Measurements from ENCODE around the gene CHURC1.

The CHURC1 gene

GRCh38 chr14:64928239-64929013 is 14.2 kb downstream of the CHURC1 start:
- Histone ChIP-seq H3K9ac (ENCODE audit: low read depth, low read length) (no peak overlapping the region), H3K27ac (ENCODE audit: low read depth, low read length) (no peak overlapping the region), H3K27me3 (ENCODE audit: control insufficient read depth, insufficient read depth, low read length) (no peaks in the 10 kb centered on the region), H3K9me3 (ENCODE audit: control insufficient read depth, insufficient read depth, low read length) (no peaks in the 10 kb centered on the region), H3K4me3 (ENCODE audit: low read depth, low read length) (no peak overlapping the region), H3K36me3 (ENCODE audit: control insufficient read depth, insufficient read depth, low read length) (peaks cover 71% of the 10 kb centered on the region), H3K4me1 (ENCODE audit: control insufficient read depth, insufficient read depth, low read length) (no peaks in the 10 kb centered on the region)

- Histone ChIP-seq H3K27me3 (ENCODE audit: control insufficient read depth, insufficient read depth, low read length) (no peaks in the 10 kb centered on the region), H3K4me1 (ENCODE audit: control insufficient read depth, insufficient read depth, low read length) (no peaks in the 10 kb centered on the region), H3K9ac (ENCODE audit: low read depth, low read length) (no peak overlapping the region), H3K9me3 (ENCODE audit: control insufficient read depth, insufficient read depth, low read length) (no peaks in the 10 kb centered on the region), H3K36me3 (ENCODE audit: control insufficient read depth, insufficient read depth, low read length) (peaks cover 71% of the 10 kb centered on the region), H3K27ac (ENCODE audit: low read depth, low read length) (no peak overlapping the region), H3K4me3 (ENCODE audit: low read depth, low read length) (no peak overlapping the region)
Measured at GRCh38 chr14:64929014-64929359, 14.7 kb downstream of the CHURC1 start.

GRCh38 chr14:64930085-64930843 is 16.0 kb downstream of the CHURC1 start:
- no peaks in the 10 kb centered on the region for H3K4me1 ChIP-seq (ENCODE audit: control insufficient read depth, insufficient read depth, low read length)
- H3K27me3 ChIP-seq (ENCODE audit: control insufficient read depth, insufficient read depth, low read length), result no peaks in the 10 kb centered on the region
- no peak overlapping the region for H3K4me3 ChIP-seq (ENCODE audit: low read depth, low read length)
- H3K27ac ChIP-seq (ENCODE audit: low read depth, low read length), result no peak overlapping the region
- H3K36me3 ChIP-seq (ENCODE audit: control insufficient read depth, insufficient read depth, low read length), result peaks cover 65% of the 10 kb centered on the region
- H3K9me3 ChIP-seq (ENCODE audit: control insufficient read depth, insufficient read depth, low read length), result no peaks in the 10 kb centered on the region
- H3K9ac ChIP-seq (ENCODE audit: low read depth, low read length), result no peak overlapping the region

- Histone ChIP-seq H3K4me1 (ENCODE audit: control insufficient read depth, insufficient read depth, low read length) (no peaks in the 10 kb centered on the region), H3K27ac (ENCODE audit: low read depth, low read length) (no peak overlapping the region), H3K27me3 (ENCODE audit: control insufficient read depth, insufficient read depth, low read length) (no peaks in the 10 kb centered on the region), H3K4me3 (ENCODE audit: low read depth, low read length) (no peak overlapping the region), H3K36me3 (ENCODE audit: control insufficient read depth, insufficient read depth, low read length) (peaks cover 57% of the 10 kb centered on the region), H3K9me3 (ENCODE audit: control insufficient read depth, insufficient read depth, low read length) (no peaks in the 10 kb centered on the region), H3K9ac (ENCODE audit: low read depth, low read length) (no peak overlapping the region)
Measured at GRCh38 chr14:64931123-64931522, 16.9 kb downstream of the CHURC1 start.

DNA sequence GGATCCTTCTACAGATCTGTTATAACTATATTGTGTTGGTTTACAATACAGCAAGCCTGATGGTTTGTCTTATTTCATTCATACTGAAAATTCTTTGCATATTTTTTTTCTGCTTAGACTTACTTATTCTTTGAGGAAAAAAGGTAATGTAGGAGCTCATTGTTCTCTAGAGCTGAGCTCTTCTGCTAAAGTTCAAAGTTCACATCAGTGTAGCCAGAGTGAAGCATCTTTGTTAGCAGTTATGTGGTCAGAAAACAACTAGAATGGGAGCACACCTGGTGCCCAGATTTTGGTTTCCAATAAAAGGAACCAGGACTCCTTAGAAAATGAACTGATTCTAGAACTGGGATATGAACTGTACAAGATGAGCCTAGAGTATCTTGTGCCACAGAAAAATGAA is 18.0 kb downstream of the CHURC1 start:
- Histone ChIP-seq H3K36me3 (ENCODE audit: control insufficient read depth, insufficient read depth, low read length) (peaks cover 46% of the 10 kb centered on the region), H3K9ac (ENCODE audit: low read depth, low read length) (no peak overlapping the region), H3K27me3 (ENCODE audit: control insufficient read depth, insufficient read depth, low read length) (no peaks in the 10 kb centered on the region), H3K4me1 (ENCODE audit: control insufficient read depth, insufficient read depth, low read length) (no peaks in the 10 kb centered on the region), H3K27ac (ENCODE audit: low read depth, low read length) (no peak overlapping the region), H3K4me3 (ENCODE audit: low read depth, low read length) (no peak overlapping the region), H3K9me3 (ENCODE audit: control insufficient read depth, insufficient read depth, low read length) (no peaks in the 10 kb centered on the region)

DNA sequence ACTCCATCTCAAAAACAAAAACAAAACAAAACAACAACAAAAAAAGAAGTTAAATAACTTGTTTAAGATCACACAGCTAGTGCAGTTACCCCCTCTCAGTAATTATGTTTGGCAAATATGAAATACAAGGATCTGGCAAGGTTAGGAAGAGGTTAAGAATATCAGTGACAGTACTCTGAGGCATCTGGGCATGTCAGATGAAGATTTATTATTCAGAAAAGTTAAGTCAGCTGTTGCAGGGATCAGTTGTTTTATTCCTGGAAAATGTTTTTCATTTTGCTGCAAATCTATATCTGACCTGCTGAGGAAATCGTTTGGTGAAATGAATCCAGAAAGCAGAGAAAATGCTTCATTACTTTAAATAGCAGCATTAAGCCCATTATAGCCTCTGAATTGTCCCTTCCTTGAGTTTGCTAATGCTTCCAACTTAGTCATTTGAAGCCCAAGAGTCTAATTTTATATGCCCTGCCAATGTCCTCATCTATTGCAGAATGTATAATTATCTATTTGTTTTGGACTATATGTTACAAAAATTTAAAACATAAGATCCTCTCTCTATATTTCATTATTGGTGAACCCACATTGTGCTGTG is 20.2 kb downstream of the CHURC1 start:
- Histone ChIP-seq H3K27me3 (ENCODE audit: control insufficient read depth, insufficient read depth, low read length) (no peaks in the 10 kb centered on the region), H3K36me3 (ENCODE audit: control insufficient read depth, insufficient read depth, low read length) (peaks cover 37% of the 10 kb centered on the region), H3K4me3 (ENCODE audit: low read depth, low read length) (no peak overlapping the region), H3K27ac (ENCODE audit: low read depth, low read length) (no peak overlapping the region), H3K9me3 (ENCODE audit: control insufficient read depth, insufficient read depth, low read length) (no peaks in the 10 kb centered on the region), H3K4me1 (ENCODE audit: control insufficient read depth, insufficient read depth, low read length) (no peaks in the 10 kb centered on the region), H3K9ac (ENCODE audit: low read depth, low read length) (no peak overlapping the region)

DNA sequence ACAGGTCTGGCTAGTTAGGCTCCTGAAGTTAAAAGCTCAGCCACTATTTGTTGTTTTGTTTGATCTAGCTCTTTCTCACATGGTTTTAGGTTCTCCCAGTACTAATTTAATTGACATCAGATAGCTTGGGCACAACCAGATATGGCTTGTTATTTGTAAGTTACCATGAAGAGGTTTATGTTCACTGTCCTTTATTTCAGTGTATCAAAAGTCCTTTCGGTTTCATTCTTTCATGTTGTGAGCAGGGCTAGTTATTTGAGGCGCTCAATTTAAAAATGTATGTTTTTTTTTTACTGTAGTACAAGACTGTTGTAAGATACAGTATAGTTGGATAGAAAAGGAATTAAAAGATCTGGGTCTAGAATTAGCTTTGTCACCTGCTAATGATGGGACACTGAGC is 21.3 kb downstream of the CHURC1 start:
- H3K4me1 ChIP-seq (ENCODE audit: control insufficient read depth, insufficient read depth, low read length), result no peaks in the 10 kb centered on the region
- H3K36me3 ChIP-seq (ENCODE audit: control insufficient read depth, insufficient read depth, low read length), result peaks cover 38% of the 10 kb centered on the region
- no peaks in the 10 kb centered on the region for H3K9me3 ChIP-seq (ENCODE audit: control insufficient read depth, insufficient read depth, low read length)
- no peak overlapping the region for H3K4me3 ChIP-seq (ENCODE audit: low read depth, low read length)
- no peak overlapping the region for H3K9ac ChIP-seq (ENCODE audit: low read depth, low read length)
- H3K27me3 ChIP-seq (ENCODE audit: control insufficient read depth, insufficient read depth, low read length), result no peaks in the 10 kb centered on the region
- H3K27ac ChIP-seq (ENCODE audit: low read depth, low read length), result no peak overlapping the region

DNA sequence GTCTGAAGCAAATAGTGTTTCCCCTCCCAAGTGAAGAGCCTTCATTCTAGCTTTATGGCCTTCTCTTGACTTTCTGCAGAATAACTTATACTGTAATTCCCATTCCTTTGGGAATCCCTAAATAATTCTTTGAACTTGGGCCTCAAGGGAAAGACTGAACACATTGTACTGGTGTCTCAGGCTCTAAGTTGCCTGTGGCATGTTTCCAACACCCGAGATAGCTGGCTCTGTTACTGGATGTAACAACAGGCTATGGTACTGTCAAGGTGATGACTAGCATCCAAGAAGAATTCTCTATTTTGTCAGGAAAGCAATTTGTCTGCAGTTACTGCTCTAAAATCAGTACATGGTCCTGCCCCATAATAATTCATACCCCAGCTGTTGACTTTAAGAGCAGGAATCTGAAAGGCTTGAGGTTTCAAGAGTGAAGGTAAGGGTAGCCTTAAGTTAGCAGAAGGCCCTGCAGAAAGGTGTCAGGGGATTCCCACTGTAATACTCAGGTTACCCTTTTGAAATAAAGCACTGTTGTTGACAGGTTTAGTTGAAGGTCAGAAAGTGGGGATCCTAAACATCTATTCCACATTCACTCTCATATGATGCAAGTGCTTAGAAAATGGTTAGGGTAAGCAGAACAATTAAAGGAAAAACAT is 23.0 kb downstream of the CHURC1 start:
- Histone ChIP-seq H3K36me3 (ENCODE audit: control insufficient read depth, insufficient read depth, low read length) (peaks cover 25% of the 10 kb centered on the region), H3K4me3 (ENCODE audit: low read depth, low read length) (no peak overlapping the region), H3K4me1 (ENCODE audit: control insufficient read depth, insufficient read depth, low read length) (peaks cover 1% of the 10 kb centered on the region; the same call in 1 of the 2 replicates), H3K9ac (ENCODE audit: low read depth, low read length) (no peak overlapping the region), H3K27me3 (ENCODE audit: control insufficient read depth, insufficient read depth, low read length) (no peaks in the 10 kb centered on the region), H3K9me3 (ENCODE audit: control insufficient read depth, insufficient read depth, low read length) (no peaks in the 10 kb centered on the region), H3K27ac (ENCODE audit: low read depth, low read length) (no peak overlapping the region)

DNA sequence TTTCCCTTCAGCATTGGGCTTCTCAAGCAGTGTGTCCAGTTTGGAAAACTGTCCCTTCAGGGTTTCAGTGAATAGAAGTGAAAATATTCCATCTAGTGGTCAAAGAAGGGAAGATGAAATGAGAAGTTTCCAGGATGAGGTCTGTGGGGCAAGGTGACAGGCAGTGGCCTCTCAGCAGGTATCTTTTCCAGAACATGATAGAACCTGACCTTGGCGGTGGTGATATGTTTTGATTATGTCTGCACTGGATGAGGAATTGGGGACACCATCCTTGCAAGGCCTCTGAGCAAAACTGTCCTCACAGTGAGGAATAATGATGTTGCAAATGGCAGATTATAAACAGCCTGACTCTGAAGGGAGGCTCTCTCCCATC is 23.6 kb downstream of the CHURC1 start:
- no peak overlapping the region for H3K4me3 ChIP-seq (ENCODE audit: low read depth, low read length)
- peaks cover 6% of the 10 kb centered on the region; the same call in 1 of the 2 replicates for H3K4me1 ChIP-seq (ENCODE audit: control insufficient read depth, insufficient read depth, low read length)
- peaks cover 20% of the 10 kb centered on the region for H3K36me3 ChIP-seq (ENCODE audit: control insufficient read depth, insufficient read depth, low read length)
- no peaks in the 10 kb centered on the region for H3K27me3 ChIP-seq (ENCODE audit: control insufficient read depth, insufficient read depth, low read length)
- no peak overlapping the region for H3K9ac ChIP-seq (ENCODE audit: low read depth, low read length)
- no peak overlapping the region for H3K27ac ChIP-seq (ENCODE audit: low read depth, low read length)
- H3K9me3 ChIP-seq (ENCODE audit: control insufficient read depth, insufficient read depth, low read length), result no peaks in the 10 kb centered on the region

GRCh38 chr14:64938972-64939816 is 24.9 kb downstream of the CHURC1 start:
- no peak overlapping the region for H3K4me3 ChIP-seq (ENCODE audit: low read depth, low read length)
- H3K4me1 ChIP-seq (ENCODE audit: control insufficient read depth, insufficient read depth, low read length), result peaks cover 20% of the 10 kb centered on the region
- H3K36me3 ChIP-seq (ENCODE audit: control insufficient read depth, insufficient read depth, low read length), result peaks cover 7% of the 10 kb centered on the region
- H3K27ac ChIP-seq (ENCODE audit: low read depth, low read length), result no peak overlapping the region
- H3K9me3 ChIP-seq (ENCODE audit: control insufficient read depth, insufficient read depth, low read length), result no peaks in the 10 kb centered on the region
- H3K27me3 ChIP-seq (ENCODE audit: control insufficient read depth, insufficient read depth, low read length), result no peaks in the 10 kb centered on the region
- H3K9ac ChIP-seq (ENCODE audit: low read depth, low read length), result no peak overlapping the region
